Activated T-cell treated with anti-CD3 and anti-CD28 coated beads for 48 hours (primary cell): Measurements from ENCODE around the gene ARHGEF3.
A peak's percentile ranks its signal among the peaks of the same experiment; 100 is the strongest.

ENCODE experiments used
- DNase-seq: peaks from one replicate; pipeline ENCODE4 v3.0.0-alpha.2; 2020; ENCODE audit warnings: low read depth

Gene ARHGEF3

DNA sequence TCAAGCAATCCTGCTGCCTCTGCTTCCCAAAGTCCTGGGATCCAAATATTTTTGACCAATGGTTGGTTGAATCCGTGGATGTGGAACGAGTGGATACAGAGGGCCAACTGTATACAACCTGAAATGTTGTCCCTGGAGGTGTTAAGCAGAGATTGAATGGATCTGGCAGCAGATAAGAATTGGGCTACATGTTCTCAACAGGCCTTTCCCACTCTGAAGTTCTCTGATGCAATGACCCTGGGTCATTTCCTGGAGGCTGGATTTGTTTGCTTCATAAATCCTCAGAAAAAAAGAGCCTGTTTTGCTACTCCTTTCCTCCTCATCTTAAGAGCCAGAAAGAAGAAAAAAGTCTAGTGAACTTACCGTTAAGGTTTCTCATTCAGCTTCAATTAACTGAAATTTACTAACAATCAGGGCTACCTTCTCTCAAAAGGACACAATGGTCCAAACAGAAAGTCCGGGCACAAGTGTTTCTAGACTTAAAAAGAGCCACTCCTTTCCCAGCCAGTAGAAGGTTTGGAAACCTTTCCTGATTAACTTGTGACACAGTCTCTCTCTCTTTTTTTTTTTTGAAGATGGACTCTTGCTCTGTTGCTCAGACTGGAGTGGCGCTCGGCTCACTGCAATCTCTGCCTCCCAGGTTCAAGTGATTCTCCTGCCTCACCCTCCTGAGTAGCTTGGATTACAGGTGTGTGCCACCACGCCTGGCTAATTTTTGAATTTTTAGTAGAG lies 6.5 kb downstream of the ARHGEF3 start:
- DNase-seq: no peak

DNA sequence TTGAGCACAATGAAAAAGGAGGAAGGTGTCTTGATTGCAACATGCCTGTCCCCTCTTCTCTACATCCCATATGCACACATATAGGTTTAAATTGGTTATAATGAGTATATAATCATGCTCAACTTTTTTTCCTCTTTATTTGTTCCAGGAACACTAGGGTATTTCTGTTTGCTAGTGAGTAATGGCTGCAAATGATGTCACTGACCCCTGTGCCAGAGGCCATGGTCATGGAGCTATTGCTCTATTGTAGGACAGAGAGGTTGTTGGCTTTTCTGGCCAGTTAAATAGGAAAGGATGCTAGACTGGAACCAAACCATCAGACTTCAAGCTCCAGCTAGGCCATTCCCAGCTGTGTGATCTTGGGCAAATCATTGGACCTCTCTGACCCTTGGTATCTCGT lies 9.6 kb downstream of the ARHGEF3 start:
- no peak for DNase-seq

DNA sequence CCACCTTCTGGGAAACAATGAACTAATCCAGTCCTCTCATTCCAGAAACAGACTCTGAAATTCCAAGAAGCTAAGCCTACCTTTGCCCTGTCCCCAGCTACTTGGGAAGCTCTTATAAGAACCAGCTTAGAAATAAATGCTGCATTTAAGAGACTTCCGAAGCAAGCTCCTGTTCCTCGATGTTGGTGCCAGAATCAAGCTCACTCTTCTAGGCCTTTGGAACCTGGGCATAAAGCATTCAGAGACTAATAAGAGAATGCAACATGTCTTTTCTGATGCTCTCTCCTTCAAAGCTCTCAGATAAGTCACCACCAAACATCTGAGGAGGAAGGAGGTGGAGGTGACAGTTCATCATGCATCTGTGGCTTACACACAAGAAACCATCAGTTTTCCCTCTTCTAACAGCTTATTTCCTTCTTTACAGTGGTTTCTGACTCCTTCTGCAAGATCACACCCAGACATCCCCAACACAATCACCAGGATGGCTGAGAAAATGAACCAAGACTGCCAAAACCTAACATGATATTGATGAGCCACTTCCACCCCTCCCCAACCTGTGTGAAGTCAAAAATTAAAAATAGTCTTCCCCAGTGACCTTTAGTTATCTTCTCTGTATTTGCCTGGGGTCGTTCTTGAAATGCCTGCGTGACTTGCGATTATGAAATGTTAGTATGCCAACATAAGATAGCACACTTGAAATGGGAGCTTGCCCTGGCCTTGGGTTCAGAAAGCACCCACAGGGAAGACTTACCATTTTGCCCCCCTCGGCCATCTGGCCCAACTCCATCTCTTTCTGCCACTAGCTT lies 11.5 kb downstream of the ARHGEF3 start:
- DNase-seq: no peak

DNA sequence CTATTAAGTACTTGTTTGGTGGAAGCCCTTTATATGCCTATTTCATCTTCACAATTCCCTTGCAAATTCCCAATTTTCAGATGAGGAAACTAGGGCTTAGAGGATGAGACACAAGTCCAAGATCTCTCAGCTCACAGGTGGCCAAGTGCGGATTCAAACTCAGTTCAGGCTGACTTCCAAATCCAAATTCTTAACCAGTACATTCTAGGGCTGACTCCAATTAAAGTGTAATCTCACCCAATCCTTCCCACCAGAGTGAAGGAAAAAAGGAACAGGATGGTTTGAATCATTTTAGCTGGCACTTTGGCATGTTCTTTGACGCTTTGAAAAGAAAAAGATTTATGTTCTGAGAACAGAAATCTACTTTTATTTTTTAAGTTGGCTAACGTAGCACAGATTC lies 12.7 kb downstream of the ARHGEF3 start:
- no peak for DNase-seq

DNA sequence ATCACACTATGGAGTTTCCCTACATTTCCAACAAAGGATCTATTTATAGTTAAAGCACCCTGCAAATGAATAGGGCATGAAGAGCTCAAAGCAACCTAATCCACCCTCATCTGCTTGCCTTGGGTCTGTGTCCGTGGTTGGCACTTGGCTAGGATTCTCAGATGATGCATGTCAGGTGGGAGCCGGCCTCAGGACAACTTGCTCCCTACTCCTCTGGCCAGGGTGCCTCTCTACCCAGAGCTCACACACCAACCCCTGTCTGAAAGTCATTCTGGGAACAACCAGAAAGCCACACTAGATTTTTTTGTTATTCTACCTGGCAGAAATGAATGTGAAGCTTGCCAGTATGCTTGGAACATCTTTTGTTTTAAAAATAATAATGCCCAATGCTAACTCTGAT lies 13.2 kb downstream of the ARHGEF3 start:
- no peak for DNase-seq

DNA sequence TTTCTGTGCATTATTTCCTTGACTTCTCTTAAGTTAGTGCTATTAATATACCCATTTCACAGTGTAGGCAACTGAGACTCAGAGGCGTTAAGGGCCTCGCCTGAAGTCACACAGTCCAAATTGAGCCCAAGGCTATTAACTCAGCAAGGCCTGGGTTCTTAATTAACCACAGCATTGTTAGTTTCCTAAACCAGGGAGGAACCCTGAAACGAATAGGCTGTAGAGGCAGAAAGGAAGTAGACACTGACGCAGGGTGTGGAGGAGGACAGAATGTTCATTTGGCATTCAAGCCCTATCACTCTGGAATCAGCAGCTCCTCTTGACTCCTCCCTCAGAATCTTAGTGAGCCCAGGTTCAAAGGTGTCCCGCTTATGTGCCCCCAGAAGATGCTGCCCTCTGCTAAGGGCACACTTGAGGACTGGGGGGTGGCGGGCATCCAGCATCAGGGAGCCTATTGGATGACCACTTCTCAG lies 13.9 kb downstream of the ARHGEF3 start:
- DNase-seq: no peak

DNA sequence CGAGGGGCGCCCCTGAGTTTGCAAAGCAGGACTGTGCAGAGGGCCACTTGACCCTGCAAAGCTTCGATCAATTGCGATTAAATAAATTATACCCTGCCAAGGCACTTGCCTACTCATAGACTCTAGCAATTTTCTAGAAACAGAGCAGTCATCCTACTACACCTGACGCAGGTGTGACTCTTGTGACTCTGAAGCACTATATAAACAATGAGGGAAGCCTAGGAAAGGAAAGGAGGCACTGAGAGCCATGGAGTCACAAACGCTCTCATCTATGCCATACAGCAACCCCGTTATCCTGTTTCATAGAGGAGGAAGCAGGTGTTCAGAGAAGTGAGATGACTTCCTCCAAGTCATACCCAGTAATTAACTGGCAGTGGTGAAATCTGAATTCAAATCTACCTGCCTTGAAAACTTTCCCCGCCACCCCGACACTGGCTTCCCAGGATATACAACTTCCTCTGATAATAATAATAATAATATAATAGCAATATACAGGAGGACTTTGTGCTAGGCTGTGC lies 14.4 kb downstream of the ARHGEF3 start:
- no peak for DNase-seq

DNA sequence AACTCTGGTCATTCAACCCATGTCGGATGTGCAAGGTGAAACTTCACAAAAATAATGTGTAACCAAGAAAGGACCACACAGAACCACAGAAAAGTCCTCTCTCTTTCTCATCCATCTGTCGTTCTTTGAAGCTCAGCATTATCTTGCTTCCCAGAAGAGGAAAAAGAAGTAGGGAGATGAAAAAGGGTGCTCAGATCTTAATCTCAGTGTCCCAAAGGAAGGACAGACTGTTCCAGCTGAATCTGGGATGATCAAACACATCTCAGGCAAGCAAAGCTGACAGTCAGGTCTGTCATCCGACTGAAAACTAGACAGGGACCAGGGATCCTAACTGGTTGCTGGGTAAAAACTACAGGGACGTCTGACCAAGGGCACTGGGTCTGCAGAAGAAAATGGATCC lies 16.2 kb downstream of the ARHGEF3 start:
- DNase-seq: no peak

DNA sequence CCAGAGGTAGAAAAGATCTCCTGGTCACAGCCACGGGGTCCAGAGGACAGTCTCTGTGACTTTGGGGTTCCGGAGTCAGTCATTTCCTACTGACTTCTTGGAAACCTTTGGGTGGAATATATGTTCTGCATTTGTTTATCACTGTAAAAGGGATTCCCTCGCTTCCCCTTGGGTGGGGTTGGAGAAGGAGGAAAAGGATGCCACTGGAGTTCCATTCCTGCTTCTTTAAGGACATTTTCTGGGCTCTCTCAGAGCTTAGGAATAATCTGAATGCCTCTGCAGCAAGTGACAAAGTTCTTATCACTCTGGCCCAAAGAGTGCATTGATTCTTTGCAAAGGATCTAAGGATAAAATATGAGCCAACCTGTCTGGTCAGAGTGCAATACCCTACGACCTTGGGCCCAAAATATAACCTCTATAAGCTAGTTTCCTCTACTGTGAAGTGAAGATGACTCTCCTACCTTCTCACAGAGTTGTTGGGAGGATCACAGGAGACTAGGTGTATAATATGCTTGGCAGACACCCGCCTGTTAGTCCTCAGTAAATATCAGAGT lies 17.2 kb downstream of the ARHGEF3 start:
- DNase-seq: no peak

DNA sequence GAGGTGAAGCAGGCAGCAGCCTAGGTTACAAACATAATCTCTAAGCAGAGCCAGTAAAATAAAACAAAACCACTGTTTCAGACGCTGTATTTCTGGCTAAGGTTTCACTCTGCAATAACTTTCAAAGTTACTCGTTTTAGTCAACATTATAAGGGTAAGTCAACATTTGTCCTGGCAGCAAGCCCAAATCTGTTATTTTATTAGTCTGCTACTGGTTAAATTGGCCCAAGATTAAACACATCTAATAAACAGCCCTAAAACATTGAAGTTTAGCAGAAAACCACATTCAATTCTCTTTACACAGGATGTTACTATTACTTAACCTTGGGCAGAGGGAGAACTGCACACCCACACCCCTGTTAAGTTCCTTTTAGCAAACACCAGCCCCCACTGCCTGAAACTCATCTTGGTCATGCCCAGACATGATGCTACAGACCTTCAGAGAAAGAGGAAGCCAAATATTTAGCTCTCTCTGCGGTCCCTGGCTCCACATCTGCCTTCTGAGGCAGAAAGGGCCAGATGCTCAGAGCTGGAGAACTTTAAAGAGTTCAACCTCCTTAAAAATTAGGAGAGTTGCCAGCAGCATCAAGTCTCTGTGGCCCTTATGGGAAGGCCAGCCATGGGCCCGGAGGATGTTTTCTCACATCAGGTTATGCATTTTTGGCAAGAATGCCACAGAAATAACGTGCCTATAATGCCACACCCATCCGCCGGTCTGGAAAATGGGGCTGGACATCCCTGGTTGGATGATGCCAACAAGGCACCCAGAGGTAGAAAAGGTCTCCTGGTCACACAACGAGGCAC lies 17.9 kb downstream of the ARHGEF3 start:
- DNase-seq: peak; percentile 45

DNA sequence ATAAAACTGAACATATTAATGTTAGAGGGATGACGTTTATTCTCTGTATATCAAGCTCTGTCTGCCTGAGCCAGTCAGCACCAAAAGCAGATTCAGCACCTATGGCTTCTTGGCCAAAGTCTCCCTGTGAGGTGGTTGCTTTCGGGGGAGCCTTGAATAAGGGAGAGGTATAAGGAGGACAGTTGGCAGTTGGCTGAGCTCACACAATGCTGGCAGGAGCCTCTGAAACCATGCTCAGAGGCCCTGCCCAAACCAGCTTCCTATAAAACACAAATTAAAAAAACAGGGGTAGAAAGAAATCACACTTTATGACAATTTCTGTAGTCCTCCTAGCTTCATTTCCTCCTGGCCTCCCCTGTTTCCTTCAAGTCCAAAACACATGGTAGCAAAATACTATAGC lies 18.8 kb downstream of the ARHGEF3 start:
- no peak for DNase-seq

DNA sequence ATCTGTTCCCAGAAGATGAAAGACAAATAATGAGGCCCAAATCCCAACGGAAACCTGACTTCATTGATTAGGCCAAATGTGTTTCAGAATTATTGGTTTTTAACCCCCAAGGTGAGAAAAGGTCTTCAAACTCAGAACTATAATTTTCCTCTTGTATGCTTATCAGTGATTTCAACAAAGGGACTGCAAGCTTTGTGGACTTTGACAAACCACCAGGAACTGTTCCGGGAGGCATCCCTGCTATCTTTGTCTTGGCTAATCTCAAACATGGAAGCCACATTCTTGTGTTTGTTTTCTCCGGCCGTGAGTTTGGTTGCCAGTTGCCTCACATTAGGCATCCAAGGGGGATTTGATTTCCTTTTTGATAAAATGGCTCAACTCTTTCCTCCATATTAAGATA lies 19.5 kb downstream of the ARHGEF3 start:
- DNase-seq: no peak

DNA sequence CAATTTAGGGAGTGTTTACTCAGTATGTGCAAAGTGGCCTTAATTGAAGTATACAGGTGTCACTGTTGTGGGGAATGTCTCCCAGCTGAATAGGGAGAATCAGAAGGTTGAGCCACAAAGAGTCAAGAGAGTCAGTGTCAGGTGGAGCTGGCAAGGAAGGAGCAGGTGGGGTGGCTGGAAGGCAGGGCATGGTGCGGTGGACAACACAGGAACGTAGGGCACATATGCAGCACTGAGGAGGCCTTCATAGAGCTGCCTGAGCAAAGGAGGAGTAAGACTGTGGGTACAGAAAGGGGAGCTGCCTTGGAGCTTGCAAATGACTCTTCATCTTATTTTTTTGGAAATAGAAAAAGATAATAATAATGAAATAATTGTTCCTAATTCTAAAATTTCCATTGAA lies 20.0 kb downstream of the ARHGEF3 start:
- no peak for DNase-seq

DNA sequence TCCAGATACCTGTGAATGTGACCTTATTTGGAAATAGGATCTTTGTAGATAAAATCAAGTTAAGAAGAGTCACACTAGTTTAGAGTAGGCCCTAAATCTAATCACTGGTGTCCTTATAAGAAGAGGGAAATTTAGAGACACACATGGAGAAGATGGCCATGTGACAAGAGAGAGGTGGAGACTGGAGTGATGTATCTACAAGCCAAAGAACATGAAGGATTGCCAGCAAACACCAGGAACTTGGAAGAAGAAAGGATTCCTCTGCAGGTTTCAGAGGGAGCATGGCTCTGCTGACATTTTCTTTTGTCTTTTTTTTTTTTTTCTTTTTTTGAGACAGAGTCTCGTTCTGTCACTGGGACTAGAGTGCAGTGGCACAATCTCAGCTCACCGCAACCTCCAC lies 20.8 kb downstream of the ARHGEF3 start:
- no peak for DNase-seq

DNA sequence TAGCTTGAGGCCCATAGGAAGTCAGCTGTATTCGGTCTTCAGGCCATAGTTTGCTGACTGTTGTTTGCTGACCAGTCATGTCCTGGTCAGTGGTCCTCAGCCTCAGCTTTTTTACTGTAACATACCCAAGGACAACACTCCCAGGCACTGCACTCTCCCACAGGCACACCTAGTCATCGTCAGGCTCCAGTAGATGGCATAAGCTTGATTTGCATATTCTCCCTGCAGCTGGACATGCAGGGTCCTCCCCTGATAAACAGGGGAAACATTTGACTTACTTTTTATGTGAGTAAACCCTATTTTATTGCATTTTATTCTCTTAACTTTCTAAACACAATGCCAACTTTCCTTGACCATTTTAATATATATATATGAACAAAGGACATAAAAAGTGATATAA lies 22.9 kb downstream of the ARHGEF3 start:
- no peak for DNase-seq

DNA sequence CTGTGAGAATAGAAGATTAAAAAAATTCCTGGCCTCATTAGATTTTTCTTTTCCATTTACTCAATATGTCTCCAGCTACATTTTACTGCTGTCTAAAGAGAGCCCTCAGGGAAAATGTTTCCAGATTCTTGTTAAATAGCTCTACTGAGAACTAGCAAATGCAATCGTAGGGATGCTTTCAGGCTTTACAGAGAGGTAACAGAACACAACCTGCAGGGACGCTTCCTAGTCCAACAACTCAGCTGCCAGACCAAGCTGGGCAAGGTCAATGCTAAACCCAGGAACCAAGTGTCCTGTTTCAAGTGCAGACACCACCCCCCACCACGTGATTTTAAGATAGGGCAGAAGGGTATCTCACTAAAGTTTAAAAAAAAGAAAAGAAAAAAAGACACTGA lies 25.2 kb downstream of the ARHGEF3 start:
- DNase-seq: no peak

DNA sequence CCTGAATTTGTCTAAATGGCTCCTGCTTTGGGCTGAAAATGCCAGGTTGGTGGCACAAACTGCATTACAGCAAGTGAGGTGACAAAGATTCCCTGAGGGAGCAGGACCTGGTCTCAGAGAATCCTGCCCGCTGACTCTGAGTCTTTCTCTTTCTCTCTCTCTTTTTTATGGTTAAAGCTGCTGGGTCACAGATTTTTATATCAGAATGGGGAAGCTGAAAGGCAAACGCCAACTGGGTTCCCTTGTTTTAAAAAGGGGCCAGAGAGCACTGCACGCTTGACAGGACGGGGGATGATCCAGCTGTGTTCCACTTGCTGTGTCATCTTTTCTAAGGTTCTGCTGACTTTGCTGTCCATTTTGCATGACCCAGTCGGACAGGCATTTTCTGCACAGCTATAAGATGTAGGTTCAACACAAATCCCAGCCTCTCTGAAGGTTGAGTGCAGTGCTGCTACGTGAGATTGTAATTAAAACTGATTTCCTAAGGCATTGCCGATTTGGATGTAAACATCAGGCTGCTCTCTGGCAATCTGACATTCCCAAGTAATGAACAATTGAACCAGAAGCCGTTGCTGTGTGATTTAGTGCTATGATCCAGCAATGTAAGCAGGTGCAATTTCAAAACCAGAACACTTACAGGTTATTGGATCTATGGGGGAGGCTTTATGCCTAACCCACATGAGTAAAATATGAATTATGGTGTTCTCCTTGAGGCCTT lies 25.8 kb downstream of the ARHGEF3 start:
- no peak for DNase-seq

DNA sequence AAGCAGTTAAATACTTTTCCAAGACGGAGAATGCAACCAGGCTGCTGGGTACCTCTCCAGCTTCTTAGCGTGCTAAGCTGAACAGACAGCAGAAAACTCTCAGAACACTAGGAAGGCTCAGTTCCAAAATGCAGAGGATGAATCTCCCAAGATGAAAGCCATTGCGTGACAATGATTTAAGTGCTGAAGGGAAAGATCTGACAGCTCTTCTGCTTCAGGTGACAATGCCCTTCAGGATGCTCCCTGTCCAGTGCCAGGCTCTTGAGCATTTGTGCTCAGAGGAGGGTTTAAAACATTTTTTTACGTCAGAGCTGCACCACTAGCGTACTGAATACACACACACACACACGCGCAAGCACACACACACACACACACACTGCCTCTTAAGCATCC lies 26.3 kb downstream of the ARHGEF3 start:
- DNase-seq: no peak

DNA sequence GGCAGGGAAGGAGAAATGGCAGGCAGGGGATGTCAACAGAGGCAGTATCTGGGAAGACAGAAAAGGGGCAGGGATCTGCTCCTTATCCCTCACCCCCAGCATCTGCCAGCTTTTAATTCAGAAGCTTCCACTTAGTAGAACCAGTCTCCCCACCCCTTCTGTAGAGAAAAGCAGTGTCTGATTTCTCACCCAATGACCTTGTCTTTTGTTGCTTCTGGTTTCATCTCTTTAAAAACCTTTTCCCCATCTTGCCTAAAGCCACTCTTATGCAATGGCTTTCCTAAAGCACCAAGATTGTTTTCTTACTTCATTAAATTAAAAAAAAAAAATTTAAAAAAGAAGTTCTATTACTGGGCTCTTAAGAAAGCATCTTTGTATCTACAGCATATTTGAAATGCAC lies 27.8 kb downstream of the ARHGEF3 start:
- no peak for DNase-seq

DNA sequence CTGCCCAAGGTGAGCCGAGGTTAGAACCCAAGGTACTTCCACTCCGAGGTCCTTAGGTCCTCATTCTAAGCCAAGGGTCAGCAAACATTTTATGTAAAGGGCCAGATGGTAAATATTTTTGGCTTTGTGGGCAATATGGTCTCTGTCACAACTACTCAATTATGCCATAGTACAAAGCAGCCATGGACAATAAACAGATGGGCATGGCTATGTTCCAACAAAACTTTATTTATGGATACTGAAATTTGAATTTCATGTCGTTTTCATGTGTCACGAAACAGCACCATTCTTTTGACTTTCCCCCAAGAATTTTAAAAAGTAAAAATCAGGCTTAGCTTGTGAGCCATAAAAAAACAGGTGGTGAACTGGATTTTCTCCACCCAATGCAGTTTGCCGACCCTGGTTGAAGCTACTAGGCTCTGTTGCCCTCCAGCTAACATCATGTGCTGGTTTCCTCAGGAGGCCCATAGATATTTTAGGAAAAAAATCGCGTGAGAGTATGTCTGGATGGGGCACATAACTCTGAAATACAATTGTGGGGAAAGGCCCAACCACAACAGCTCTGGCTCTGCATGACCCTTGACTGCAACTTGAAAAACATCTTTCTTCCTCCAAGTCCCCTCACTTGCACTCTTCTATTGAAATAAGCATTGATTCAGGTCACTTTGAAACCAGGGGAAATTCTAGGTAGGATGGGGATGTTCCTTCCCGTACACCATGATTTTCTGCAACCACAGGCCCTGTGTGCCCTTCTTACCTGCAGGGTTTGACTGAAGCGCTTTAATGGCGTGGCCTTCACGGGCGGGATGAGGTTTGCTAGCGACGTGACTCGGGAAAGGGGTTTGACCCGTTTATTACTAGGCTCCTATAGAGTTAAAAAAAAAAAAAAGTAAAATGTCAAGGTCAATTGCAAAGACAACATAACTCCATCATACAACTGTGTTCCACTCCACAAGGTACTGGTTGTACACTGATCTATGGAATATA lies 28.5 kb downstream of the ARHGEF3 start:
- DNase-seq: no peak
